A673 (cell line): Measurements from ENCODE around the gene CCDC12.

ENCODE experiments used
- EZH2 ChIP-seq: fragments of 200-600 bp; sonication (generic); IDR thresholded peaks from 2 replicates; pipeline ENCODE4 v1.6.1; 2017; ENCODE audit warnings: borderline replicate concordance, low read depth, mild to moderate bottlenecking, mixed read lengths, antibody characterized with exemption, low read length; ENCODE audit not compliant: poor library complexity, severe bottlenecking
- TF ChIP-seq, protein P1 (sequence below): fragments of 300-800, 200-600 bp; sonication (generic); conservative IDR thresholded peaks from 2 replicates; pipeline ENCODE4 v1.5.1; 2017; ENCODE audit warnings: low read depth, mild to moderate bottlenecking, antibody characterized with exemption, low read length, moderate library complexity, mixed read lengths

- no peak for TF ChIP-seq EZH2
- TF ChIP-seq, protein P1, sequence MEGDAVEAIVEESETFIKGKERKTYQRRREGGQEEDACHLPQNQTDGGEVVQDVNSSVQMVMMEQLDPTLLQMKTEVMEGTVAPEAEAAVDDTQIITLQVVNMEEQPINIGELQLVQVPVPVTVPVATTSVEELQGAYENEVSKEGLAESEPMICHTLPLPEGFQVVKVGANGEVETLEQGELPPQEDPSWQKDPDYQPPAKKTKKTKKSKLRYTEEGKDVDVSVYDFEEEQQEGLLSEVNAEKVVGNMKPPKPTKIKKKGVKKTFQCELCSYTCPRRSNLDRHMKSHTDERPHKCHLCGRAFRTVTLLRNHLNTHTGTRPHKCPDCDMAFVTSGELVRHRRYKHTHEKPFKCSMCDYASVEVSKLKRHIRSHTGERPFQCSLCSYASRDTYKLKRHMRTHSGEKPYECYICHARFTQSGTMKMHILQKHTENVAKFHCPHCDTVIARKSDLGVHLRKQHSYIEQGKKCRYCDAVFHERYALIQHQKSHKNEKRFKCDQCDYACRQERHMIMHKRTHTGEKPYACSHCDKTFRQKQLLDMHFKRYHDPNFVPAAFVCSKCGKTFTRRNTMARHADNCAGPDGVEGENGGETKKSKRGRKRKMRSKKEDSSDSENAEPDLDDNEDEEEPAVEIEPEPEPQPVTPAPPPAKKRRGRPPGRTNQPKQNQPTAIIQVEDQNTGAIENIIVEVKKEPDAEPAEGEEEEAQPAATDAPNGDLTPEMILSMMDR, result no peak
Measured at GRCh38 chr3:46939578-46940445, 36.7 kb downstream of the CCDC12 start.
